ENCODE results near the gene BTF3L4.
"Not testable (repeated sequence)": the region's sequence is repeated elsewhere in the genome, so short reads cannot be mapped to it uniquely, and the experiment has no call there.

BTF3L4 gene

GRCh38 chr1:52055066-52055865 is 829 bp upstream of the BTF3L4 start, which contains the start of gene TXNDC12:
Gene TXNDC12, minus strand, starts transcription at chr1:52055191. Its CDS starts 95 bp downstream, at chr1:52055096.
- DNase-seq (ENCODE audit: low read depth): peak; percentile 40

GRCh38 chr1:52055866-52056162 is 281 bp upstream of the BTF3L4 start:
- no peak for DNase-seq (ENCODE audit: low read depth)

GRCh38 chr1:52056937-52057231 is 789 bp downstream of the BTF3L4 start:
- no peak for DNase-seq (ENCODE audit: low read depth)

DNA sequence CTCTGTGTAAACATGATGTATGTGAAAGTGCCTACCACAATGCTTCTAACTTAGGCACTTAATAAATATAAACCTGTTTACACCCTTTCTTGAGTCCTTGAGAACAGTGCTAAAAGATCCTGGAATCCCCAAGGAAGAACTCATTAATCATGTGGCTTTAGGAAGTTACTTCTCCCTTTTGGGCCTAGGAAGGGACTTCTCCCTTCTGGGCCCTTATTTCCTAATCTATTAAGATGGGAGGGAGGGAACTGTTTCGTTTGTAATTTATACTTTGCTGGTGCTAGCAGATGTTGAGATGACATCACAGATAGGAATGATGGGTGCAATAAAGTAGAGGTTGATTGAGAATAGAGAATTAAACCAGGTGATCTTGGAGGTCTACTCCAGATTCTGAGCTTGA is 1.2 kb downstream of the BTF3L4 start:
- no peak for DNase-seq (ENCODE audit: low read depth)

DNA sequence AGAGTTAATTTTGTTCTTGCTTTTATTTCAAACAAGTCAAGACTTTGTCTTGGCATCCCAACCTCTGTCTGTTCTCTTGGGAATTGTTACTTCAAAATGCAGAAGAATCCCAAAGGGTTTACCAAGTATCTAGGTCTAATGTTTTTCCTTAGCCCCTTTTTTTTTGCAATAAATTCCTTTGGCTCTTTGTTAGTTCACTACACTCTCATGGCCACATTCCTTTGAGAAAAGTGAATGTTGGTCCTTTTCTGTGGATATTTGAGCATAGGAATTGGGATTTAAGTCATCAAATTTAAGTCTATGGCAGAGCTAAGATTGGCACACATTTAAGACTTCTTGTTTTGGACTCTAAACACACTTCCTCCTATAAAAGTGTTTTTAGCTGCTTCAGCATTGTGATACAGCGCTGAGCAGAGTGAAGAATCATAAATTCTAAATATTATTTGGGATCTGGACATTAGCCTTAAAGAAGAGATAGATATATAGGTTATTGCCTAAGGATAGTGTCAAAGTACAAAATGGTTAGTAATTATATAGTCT is 1.9 kb downstream of the BTF3L4 start:
- no peak for DNase-seq (ENCODE audit: low read depth)

DNA sequence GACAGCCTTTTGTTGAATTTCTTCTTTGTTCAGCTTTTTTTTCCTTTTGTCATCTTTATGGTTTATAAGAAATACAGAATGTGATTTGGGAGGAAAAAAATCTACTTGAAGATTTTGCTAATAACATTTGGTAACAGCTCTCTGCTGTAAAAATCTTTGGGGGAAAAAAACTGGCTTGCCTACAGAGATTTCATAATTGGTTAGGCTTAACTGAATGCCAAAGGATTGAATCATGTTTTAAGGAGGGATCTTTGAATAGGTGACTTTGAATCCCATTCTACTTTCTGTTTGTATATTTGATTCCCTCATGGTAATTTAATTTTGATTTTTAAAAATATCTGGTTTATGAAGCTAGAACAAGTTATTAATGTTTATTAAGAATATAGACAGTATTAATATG is 3.2 kb downstream of the BTF3L4 start:
- DNase-seq (ENCODE audit: low read depth): no peak

DNA sequence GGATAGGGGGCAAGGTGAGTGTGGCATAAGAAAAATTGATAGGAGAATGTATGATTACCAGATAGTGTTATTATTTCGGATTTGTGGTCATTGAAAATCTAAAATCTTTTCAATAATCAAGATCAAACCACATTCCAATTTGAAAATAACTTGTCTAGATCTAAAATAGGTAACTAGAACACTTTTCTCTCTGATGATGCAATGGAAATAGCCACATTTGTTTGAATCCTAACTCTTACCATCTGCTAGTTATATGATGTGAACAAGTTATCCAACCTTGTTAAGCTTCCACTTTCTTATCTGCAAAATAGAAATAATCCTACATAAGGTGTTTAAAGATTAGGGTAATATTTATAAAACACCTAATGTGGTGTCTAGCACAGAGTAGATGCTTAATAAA is 3.8 kb downstream of the BTF3L4 start:
- no peak for DNase-seq (ENCODE audit: low read depth)

- DNase-seq (ENCODE audit: low read depth): no peak
These were observed 4.7 kb downstream of the BTF3L4 start for GRCh38 chr1:52060822-52061221.

GRCh38 chr1:52063192-52063591 is 7.1 kb downstream of the BTF3L4 start:
- no peak for DNase-seq (ENCODE audit: low read depth)

- no peak for DNase-seq (ENCODE audit: low read depth)
These were observed 14.6 kb downstream of the BTF3L4 start for GRCh38 chr1:52070704-52071103.

- no peak for DNase-seq (ENCODE audit: low read depth)
These were observed 16.2 kb downstream of the BTF3L4 start for GRCh38 chr1:52072291-52072690.

DNA sequence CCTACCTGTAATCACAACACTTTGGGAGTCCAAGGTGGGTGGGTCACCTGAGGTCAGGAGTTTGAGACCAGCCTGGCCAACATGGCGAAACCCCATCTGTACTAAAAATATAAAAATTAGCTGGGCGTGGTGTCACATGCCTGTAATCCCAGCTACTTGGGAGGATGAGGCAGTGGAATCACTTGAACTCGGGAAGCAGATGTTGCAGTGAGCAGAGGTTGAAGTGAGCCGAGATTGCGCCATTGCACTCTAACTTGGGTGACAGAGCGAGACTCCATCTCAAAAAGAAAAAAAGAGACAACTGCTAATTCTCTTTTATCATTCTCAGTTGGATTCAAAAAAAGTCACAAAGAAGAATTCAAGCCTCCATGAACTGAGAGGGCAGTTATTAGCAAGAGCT is 21.2 kb downstream of the BTF3L4 start:
- not testable (repeated sequence) for DNase-seq (ENCODE audit: low read depth)

DNA sequence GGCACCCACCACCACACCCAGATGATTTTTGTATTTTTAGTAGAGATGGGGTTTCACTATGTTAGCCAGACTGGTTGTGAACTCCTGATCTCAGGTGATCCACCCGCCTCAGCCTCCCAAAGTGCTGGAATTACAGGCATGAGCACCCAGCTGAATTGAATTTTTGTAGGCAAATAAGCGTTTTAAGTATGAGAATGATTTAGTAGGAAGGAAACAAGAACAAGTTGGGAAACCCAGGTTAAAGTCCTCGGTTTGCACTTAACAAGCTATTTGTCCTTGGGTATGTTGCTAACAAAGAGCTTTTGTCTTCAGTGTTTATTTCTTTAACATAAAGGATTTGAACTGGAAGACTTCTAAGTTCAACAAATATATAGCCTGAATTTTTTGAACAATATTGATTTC is 23.9 kb downstream of the BTF3L4 start:
- no peak for DNase-seq (ENCODE audit: low read depth)

- DNase-seq (ENCODE audit: low read depth): not testable (repeated sequence)
These were observed 31.8 kb downstream of the BTF3L4 start for GRCh38 chr1:52087892-52088291.

DNA sequence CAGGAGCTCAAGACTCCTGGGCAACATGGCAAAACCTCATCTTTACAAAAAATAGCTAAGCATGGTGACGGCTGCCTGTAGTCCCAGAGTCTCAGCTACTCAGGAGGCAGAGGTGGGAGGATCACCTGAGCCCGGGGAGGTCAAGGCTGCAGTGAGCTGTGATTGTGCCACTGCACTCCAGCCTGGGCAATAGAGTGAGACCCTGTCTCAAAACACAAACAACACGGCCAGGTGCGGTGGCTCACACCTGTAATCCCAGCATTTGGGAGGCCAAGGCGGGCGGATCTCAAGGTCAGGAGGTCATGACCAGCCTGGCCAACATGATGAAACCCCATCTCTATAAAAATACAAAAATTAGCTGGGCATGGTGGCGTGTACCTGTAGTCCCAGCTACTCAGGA is 38.2 kb downstream of the BTF3L4 start:
- not testable (repeated sequence) for DNase-seq (ENCODE audit: low read depth)

GRCh38 chr1:52096216-52096615 is 40.1 kb downstream of the BTF3L4 start:
- no peak for DNase-seq (ENCODE audit: low read depth)

GRCh38 chr1:52098139-52098871 is 42.2 kb downstream of the BTF3L4 start:
- DNase-seq (ENCODE audit: low read depth): no peak

DNA sequence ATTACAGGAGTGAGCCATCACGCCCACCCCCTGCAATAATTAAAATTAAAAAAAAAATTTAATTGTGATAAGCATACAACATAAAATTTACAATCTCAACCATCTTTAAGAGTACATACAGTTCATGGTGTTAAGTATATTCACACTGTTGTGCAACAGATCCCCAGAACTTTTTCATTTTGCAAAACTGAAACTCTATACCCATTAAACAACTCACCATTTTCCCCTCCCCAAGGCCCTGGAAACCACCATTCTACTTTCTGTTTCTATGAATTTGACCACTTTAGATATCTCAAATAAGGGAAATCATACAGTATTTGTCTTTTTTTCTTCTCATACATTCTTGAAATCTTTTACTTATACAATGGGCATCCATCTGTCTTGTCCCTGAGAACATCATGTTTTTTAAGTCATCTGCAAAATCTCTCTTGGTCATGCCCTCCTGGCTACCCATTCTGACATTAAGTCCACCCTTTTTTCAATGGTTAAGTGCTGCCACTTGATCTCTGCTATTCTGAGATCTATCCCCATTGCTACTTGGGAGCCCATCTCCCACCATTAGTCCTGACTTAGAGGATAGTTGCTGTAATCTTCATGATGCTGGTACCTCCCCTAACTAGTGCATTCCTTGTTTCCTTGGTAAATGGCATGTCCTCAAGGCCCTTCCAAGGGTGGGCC is 46.4 kb downstream of the BTF3L4 start:
- DNase-seq (ENCODE audit: low read depth): no peak

GRCh38 chr1:52111492-52111891 is 55.4 kb downstream of the BTF3L4 start:
- no peak for DNase-seq (ENCODE audit: low read depth)

- no peak for DNase-seq (ENCODE audit: low read depth)
These were observed 56.4 kb downstream of the BTF3L4 start for GRCh38 chr1:52112489-52112888.

DNA sequence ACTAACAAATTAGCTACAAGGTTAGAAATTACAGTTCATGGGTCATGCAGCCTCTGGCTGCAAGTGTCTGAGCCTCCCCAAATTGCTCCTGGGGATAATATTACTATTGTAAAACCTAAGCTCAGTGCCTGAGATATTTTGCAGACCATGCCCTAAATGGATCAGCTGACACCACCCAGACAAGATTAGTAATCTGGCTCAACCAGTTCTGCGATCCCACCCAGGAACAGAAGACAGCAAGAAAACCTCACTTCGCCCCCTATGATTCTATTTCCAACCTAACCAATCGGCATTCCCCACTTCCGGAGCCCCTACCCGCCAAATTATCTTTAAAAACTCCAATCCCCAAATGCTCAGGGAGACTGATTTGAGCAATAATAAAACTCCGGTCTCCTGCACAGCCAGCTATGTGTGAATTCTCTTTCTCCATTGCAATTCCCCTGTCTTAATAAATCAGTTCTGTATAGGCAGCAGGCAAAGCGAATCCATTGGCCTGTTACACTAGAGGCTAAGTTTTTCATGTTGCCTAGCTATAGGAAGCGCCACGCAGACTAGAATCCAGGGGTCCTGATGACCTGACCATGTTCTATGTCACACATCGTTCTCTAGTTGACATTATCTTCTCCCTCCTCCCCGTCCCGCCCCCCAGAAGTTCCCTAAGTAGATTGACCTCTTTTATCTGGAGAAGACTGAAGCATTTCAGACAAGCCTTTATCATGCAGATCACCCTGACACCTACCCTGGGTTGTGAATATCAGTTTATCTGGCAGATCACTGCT is 63.4 kb downstream of the BTF3L4 start:
- no peak for DNase-seq (ENCODE audit: low read depth)

DNA sequence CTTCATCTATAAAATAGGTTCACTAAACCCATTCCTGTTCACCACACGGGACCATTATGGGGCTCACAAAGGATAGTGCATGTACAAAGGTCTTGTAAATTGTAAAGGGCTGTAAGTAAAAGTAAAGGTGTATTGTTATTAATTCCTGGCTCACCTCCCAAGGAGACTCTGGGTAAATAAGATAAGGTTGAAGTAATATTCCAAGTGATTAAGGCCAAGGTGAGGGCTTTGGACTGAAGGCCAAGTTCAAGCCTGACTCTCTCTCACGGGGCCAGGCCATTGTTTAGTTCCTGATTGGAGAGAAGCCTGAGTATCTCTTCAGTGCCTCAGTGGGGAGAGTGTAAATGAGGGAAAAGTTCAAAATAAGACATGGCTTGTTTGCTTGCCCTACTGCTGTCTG is 66.3 kb downstream of the BTF3L4 start:
- no peak for DNase-seq (ENCODE audit: low read depth)
